Measurements from ENCODE around the gene PDZRN4.

DNA sequence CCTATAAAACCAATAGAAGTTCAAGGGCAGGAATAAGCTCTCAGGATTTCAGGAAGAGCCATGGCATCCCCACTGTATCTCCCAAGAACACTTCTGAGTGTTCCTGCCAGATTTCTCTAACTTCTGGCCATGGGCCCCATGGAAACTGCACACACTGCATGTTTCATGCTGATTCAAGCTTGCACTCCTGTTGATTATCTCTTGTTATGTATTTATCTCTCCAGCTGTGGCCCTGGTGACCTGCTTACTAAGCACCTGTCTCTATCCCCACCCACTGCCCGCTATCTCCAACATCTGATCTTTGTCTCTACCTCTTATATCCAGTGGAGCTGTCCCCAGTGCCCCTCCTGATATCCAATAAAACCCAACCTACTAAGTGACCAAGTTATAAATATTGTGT is 285.3 kb downstream of the PDZRN4 start:
- TF ChIP-seq, protein P1, sequence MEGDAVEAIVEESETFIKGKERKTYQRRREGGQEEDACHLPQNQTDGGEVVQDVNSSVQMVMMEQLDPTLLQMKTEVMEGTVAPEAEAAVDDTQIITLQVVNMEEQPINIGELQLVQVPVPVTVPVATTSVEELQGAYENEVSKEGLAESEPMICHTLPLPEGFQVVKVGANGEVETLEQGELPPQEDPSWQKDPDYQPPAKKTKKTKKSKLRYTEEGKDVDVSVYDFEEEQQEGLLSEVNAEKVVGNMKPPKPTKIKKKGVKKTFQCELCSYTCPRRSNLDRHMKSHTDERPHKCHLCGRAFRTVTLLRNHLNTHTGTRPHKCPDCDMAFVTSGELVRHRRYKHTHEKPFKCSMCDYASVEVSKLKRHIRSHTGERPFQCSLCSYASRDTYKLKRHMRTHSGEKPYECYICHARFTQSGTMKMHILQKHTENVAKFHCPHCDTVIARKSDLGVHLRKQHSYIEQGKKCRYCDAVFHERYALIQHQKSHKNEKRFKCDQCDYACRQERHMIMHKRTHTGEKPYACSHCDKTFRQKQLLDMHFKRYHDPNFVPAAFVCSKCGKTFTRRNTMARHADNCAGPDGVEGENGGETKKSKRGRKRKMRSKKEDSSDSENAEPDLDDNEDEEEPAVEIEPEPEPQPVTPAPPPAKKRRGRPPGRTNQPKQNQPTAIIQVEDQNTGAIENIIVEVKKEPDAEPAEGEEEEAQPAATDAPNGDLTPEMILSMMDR (conservative IDR thresholded peaks at IDR 0.05 in 1 of 2, IDR thresholded peaks at IDR 0.05 in 1 of 2; ENCODE audit: extremely low read depth in 1 of 2, insufficient read depth in 1 of 2, low read depth in 1 of 2, low read length in 2 of 2) = no peak
- no peak for TF ChIP-seq EZH2 (IDR thresholded peaks at IDR 0.05; ENCODE audit: borderline replicate concordance, low read length)
